Inflammatory macrophage (primary cell): ENCODE measurements around the gene DGKD.

Source experiments
- DNase-seq, 2 donors: peaks; one replicate each; pipeline ENCODE4 v3.0.0-alpha.2; 2020 to 2022

DGKD gene

DNA sequence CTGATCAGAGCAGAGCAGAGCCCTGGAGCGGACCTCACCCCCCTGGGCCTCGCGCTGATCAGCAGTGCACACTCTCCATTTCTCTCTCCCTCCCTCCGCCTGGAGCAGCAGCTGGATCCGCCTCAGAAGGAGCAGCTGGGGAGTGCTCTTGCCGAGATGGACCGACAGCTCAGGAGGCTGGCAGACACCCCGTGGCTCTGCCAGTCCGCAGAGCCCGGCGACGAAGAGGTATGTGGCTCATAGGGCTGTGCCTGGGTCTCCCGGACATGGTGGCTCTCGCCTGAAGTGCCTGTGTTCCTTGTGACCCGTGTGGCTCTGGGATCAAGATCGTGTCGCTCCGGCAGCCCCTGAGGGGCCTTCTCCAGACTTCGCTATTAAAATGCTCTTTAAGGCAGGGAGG lies 109.8 kb downstream of the DGKD start:
- no peak for DNase-seq

GRCh38 chr2:233464531-233465240 lies 110.4 kb downstream of the DGKD start:
- DNase-seq: no peak

DNA sequence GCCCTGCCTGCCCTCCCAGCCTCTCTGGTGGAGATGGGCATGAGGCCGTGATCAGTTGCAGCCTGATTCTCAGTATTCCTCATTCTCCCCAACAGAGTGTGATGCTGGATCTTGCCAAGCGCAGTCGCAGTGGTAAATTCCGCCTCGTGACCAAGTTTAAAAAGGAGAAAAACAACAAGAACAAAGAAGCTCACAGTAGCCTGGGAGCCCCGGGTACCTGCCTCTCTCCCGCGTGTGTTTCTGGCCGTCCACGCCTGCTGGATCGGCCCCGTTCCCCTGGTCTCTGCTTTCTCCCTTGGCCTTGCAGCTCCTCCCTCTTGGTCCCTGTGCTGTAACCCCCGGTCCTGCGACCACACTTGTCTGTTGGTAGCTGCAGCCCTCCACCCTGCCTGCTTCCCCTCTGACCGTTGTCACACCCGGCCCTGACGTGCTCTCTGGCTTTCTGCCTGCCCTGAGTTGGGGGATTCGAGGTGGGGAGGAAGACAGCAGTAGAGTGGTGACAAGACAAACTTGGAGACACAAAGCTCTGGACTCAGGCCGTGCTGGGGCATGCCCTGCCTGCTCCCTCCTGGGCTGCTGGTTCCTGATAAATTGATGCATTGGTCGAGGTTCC lies 112.8 kb downstream of the DGKD start:
- no peak for DNase-seq

- no peak for DNase-seq
Measured at GRCh38 chr2:233468047-233468740, 113.9 kb downstream of the DGKD start.

DNA sequence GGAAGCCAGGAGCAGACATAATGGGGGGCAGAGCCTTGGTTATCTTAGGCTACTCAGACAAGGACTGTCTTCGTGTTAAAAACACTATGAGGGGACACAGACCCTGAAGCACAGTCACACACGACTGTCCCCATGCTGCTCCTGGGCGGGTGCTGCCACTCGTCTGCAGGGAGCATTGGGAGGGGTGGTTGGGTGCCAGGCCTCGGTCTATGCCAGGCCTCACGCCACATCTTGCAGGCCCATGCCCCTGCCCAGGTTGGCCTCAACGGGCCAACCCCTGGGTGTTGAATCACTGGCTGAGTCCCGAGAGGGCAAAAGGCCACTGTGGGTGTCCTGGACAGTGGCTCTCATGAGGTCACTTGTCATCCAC lies 114.4 kb downstream of the DGKD start:
- DNase-seq: no peak

GRCh38 chr2:233469261-233470010 lies 115.1 kb downstream of the DGKD start:
- no peak for DNase-seq

DNA sequence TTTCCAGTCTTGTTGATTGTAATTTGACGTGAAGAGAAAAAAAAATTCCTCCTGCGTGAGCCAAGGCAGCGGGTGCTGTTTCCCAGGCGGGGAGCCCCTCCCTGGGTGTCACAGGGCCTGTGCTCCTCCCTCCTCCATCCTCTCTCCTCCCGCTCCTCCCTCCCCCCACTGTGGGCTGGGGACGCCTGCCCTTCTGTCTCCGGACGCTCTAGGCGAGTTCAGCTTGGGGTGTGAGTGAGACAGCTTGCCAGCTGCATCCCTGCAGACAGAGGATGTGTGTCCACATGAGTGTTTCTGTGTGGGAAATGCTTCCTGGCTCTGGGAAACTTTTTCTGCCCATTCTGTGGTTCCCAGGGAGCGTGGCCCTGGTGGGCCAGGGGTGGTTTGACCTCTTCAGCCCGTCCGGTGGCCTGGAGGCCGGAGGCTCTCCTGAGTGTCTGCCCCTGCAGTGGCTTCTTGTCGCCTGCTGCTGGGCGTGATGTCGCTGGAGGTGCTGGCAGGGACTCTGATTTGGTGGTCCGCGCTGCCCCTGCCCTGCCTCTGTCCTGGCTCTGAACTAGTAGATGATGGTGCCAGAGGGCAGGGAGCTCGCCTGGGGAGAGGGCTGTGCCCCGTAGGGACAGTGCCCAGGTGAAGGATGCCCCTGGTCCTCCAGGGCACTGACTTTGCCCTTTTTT lies 115.9 kb downstream of the DGKD start:
- no peak for DNase-seq

DNA sequence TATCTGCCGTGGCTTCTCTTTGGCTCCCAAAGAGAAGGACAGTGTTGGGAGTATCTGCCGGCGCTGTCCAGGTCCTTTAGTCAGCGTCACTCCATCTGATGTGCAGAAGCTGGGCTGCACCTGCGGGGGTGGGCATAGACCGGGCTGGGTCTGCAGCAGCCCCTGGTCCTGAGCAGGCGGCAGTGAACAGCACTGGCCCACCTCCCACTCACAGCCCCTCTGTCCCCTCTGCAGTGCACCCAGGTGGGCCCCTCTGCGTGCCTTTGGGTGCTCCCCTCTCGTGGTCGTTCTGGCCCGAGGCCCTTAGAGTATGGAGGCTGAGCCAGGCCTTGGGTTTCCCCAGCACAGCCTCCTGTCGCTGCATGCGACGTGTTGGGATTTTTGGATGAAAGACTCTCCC lies 116.5 kb downstream of the DGKD start:
- no peak for DNase-seq

- no peak for DNase-seq
Measured at GRCh38 chr2:233471291-233472035, 117.2 kb downstream of the DGKD start.

- no peak for DNase-seq
Measured at GRCh38 chr2:233473386-233473791, 119.1 kb downstream of the DGKD start.

GRCh38 chr2:233473878-233474277 lies 119.6 kb downstream of the DGKD start:
- no peak for DNase-seq

GRCh38 chr2:233474308-233475160 lies 120.2 kb downstream of the DGKD start:
- no peak for DNase-seq

GRCh38 chr2:233476063-233476410 lies 121.7 kb downstream of the DGKD start:
- no peak for DNase-seq

- no peak for DNase-seq
Measured at GRCh38 chr2:233476651-233477547, 122.6 kb downstream of the DGKD start.

GRCh38 chr2:233477548-233478433 lies 123.5 kb downstream of the DGKD start:
- DNase-seq: no peak

GRCh38 chr2:233479616-233480489 lies 125.6 kb downstream of the DGKD start:
- no peak for DNase-seq

- DNase-seq: no peak
Measured at GRCh38 chr2:233480490-233481202, 126.4 kb downstream of the DGKD start.
